AG09319 (cell line): ENCODE measurements around the gene ZNF69.
A peak's percentile ranks its signal among the peaks of the same experiment; 100 is the strongest.
"Not testable (repeated sequence)": the region's sequence is repeated elsewhere in the genome, so short reads cannot be mapped to it uniquely, and the experiment has no call there.

Experiments used
- DNase-seq: peaks from one replicate; pipeline ENCODE4 v3.0.0-alpha.2; 2010; ENCODE audit warnings: low read depth; ENCODE audit errors: extremely low read depth
- CTCF ChIP-seq: IDR thresholded peaks from 2 replicates; pipeline ENCODE4 v1.5.1; 2011; ENCODE audit warnings: low read depth, mild to moderate bottlenecking, inconsistent platforms, low read length, moderate library complexity

The ZNF69 gene

DNA sequence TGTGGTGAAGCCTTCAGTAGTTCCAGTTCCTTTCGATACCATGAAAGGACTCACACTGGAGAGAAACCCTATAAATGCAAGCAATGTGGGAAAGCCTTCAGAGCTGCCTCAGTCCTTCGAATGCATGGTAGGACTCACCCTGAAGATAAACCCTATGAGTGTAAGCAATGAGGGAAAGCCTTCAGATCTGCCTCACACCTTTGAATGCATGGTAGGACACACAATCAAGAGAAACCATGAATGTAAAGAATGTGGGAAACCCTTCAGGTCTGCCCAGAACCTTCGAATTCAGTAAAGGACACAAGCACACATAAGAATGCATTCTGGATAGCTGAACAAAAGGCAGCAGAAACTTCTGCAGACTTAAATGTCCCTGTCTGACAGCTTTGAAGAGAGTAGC, 18.3 kb downstream of the ZNF69 start:
- DNase-seq, result no peak
- no peak for TF ChIP-seq CTCF

GRCh38 chr19:11911937-11912336, 24.4 kb downstream of the ZNF69 start:
- DNase-seq, result not testable (repeated sequence)

DNA sequence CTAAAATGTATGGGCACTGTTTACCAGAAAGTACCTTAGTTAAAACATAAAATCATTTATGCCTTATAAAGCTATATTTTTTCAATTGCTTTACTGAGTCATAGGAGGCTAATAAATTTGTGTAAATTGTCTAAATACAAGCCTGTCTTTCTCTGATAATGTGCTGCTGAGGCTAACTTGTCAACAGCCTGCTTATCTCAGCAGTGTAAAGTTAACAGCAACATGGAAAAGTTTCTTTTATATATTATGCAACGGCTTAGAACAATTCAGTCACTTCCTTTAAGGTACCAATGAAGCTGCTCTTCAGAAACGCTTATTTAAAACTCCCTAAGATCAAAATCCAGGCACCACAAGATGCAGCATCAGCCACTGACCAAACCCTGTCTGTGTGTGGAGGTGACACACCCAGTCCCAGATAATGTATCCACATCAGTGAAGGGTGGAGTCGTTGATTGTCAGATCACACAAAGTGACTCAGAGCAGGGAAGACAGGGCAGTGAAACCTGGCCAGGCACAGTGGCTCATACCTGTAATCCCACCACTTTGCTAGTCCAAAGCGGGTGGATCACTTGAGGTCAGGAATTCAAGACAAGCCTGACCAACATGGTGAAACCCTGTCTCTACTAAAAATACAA, 27.0 kb downstream of the ZNF69 start:
- not testable (repeated sequence) for DNase-seq

DNA sequence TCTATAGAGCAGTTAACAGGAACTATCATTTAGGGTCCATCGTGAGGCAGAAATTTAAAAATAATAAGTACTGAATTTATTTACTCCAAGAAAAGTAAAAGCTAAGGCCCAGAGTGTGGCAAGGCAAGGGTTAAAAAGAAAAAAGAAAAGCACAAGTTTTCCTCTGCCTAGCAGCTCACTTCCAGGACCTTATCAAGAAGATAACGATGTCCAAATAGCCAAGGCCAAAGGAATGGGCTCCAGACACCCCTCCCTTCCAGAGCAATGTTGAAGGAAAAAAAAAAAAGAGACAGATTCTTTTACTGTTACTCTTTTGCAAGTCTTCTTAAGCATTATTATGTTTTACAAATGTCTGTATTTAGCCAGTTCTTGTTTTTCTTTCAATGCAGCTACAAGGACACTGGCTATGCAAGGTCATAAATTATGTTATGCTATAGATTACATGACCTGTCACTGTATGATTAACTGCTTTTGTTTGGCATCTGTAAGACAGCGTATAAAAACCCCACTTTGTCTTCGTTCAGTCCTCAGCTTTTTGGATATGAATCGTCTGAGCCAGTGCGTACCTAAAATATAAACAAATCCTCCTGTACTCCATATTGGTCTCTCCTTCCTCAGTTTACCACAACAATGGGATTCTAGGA, 34.4 kb downstream of the ZNF69 start:
- no peak for TF ChIP-seq CTCF
- no peak for DNase-seq

- TF ChIP-seq CTCF, result no peak
- DNase-seq, result peak; percentile 67
These were observed 37.5 kb downstream of the ZNF69 start, which contains the start of gene ZNF700 for GRCh38 chr19:11924886-11925650. Gene ZNF700 (plus strand): TSS chr19:11925107. CDS start chr19:11925211, 104 bp downstream.

GRCh38 chr19:11925651-11926187, 38.1 kb downstream of the ZNF69 start:
- DNase-seq, result not testable (repeated sequence)

DNA sequence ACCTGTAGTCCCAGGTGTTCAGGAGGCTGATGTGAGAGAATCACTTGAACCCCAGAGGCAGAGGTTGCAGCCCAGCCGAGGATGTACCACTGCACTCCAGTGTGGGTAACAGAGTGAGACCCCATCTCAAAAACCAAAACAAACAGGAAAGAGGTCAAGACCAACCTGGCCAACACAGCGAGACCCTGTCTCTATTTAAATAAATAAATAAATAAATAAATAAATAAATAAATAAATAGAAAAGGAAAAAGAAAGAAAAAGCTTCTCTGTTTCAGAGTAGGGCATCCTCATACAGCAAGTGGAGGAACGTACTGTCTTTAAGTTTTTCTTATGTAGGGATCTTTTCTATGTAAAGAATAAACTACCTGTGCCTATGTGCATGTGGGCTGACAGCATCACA, 39.6 kb downstream of the ZNF69 start:
- TF ChIP-seq CTCF, result no peak
- DNase-seq, result no peak

- DNase-seq, result no peak
- no peak for TF ChIP-seq CTCF
These were observed 43.5 kb downstream of the ZNF69 start for GRCh38 chr19:11931051-11931450.

DNA sequence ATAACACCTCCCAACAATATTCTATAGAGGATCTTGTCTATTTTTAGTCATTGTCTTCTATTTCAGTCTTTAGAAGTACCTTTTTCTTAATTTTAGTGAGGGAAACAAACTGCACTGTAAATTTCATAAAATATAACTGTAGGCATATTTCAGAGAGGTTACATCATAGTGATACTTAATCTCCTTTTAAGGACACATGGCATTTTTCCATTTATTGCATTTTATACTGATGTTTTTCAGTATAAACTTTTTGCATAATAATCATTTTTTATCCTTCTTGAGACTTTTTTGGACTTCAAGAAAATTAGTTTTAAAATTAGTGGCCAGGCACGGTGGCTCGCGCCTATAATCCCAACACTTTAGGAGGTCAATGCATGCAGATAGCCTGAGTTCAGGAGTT, 43.9 kb downstream of the ZNF69 start:
- no peak for DNase-seq
- no peak for TF ChIP-seq CTCF

DNA sequence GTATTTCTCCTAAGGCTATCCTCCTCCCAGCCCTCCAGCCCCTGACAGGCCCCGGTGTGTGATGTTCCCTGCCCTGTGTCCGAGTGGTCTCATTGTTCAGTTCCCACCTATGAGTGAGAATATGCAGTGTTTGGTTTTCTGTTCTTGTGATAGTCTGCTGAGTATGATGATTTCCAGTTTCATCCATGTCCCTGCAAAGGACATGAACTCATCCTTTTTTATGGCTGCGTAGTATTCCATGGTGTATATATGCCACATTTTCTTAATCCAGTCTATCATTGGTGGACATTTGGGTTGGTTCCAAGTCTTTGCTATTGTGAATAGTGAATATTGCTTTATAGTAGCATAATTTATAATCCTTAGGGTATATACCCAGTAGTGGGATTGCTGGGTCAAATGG, 48.2 kb downstream of the ZNF69 start:
- DNase-seq, result not testable (repeated sequence)

DNA sequence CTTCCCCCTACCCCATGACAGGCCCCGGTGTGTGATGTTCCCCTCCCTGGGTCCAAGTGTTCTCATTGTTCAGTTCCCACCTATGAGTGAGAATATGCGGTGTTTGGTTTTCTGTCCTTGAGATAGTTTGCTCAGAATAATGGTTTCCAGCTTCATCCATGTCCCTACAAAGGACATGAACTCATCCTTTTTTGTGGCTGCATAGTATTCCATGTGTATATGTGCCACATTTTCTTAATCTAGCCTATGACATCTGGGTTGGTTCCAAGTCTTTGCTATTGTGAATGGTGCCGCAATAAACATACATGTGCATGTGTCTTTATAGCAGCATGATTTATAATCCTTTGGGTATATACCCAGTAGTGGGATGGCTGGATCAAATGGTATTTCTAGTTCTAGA, 50.8 kb downstream of the ZNF69 start:
- DNase-seq, result not testable (repeated sequence)

DNA sequence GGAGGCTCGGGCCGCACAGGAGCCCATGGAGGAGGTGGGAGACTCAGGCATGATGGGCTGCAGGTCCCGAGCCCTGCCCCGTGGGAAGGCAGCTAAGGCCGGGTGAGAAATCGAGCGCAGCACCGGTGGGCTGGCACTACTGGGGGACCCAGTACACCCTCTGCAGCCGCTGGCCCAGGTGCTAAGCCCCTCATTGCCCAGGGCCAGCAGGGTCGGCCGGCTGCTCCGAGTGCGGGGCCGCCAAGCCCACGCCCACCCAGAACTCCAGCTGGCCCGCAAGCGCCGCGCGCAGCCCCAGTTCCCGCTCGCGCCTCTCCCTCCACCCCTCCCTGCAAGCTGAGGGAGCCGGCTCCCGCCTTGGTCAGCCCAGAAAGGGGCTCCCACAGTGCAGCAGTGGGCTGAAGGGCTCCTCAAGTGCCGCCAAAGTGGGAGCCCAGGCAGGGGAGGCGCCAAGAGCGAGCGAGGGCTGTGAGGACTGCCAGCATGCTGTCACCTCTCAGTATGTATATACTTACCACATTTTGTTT, 53.8 kb downstream of the ZNF69 start:
- DNase-seq, result not testable (repeated sequence)
